Prostate gland (tissue), 2 donors: ENCODE data around the gene SFR1. TPM values are rescaled to one million over a fixed set of nuclear protein-coding genes. Genes with fewer than 3 reads are reported as not detected.

Experiments used
- DNase-seq: peaks from one replicate; pipeline ENCODE4 v3.0.0-alpha.2; 2019; ENCODE audit warnings: low spot score
- H3K27ac ChIP-seq, 2 donors: fragments of 200-600 bp; sonication (generic); 2 replicates each; pipeline ENCODE4 v1.5.1; 2017 to 2019
- H3K27me3 ChIP-seq: fragments of 200-600 bp; sonication (generic); replicated peaks from 2 replicates; pipeline ENCODE4 v1.5.1; 2019; ENCODE audit not compliant: insufficient read depth
- H3K36me3 ChIP-seq, 2 donors: fragments of 200-600 bp; sonication (generic); 1 replicate in 1 of 2; 2 replicates in 1 of 2; pipeline versions ENCODE4 v1.5.1 to v1.8.1; 2017 to 2019
- H3K4me1 ChIP-seq: fragments of 200-600 bp; sonication (generic); replicated peaks from 2 replicates; pipeline ENCODE4 v1.5.1; 2019
- H3K4me3 ChIP-seq, 2 donors: fragments of 200-600 bp; sonication (generic); 2 replicates each; pipeline ENCODE4 v1.5.1; 2017 to 2019
- H3K9me3 ChIP-seq: fragments of 200-600 bp; sonication (generic); 2 replicates; pipeline ENCODE4 v1.5.1; 2017
- POLR2A ChIP-seq: fragments of 450-650 bp; IDR thresholded peaks from one replicate; pipeline ENCODE4 v1.6.1; 2016; ENCODE audit warnings: antibody characterized with exemption, mild to moderate bottlenecking
- POLR2AphosphoS5 ChIP-seq: sonication (generic); formaldehyde crosslinking; IDR thresholded peaks from one replicate; pipeline ENCODE4 v1.6.1; 2017; ENCODE audit warnings: antibody characterized with exemption
- WGBS: methylation state at CpG from one replicate; pipeline ENCODE4 v1.1.5; 2018; 5-methylcytosine and 5-hydroxymethylcytosine counted together
- intact Hi-C: fragments of 100-400 bp; cut with DNase I; formaldehyde crosslinking; loops from one replicate; pipeline ENCODE4 v1.14.2; 2022
- total RNA-seq, 2 donors: library from RNA; depleted of rRNA; stranded (reverse); fragments of >200 nt; gene quantifications; one replicate each; pipeline ENCODE4 v1.1.0, GENCODE V29; 2016
- TF ChIP-seq, protein P1 (sequence below), 4 experiments: fragments of 200-600 bp in 2 of 4; fragments of 450-650 bp in 2 of 4; sonication (generic) in 2 of 4; IDR thresholded peaks; 1 replicate in 3 of 4; 2 replicates in 1 of 4; pipeline ENCODE4 v1.5.1; 2016 to 2019; ENCODE audit warnings: antibody characterized with exemption in 4 of 4, mild to moderate bottlenecking in 2 of 4, moderate library complexity in 2 of 4

Gene SFR1
- total RNA-seq, 2 donors from 2014 or later, result 8.1 to 16.3 TPM

DNA sequence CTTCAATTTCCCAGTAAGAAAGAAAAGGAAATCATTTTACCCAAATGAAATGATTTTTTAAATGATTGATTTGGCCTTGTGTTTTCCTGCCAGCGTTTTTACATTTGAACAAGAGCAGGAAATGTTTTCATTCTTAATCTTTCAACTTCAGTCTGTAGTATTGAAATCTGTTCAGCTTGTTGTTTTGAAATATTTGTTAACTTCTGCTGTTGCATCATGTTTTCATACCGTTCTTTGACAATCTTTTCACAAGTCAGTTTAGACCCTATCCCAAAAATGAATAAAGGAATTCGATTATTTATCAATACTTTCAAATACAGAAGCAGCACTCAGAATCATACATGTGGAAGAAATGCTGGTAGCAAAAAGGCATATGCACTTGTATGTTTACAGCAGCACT lies 8.1 kb downstream of the SFR1 start:
- Histone ChIP-seq H3K4me3 (no peak overlapping the region), H3K36me3 (no peaks in the 10 kb centered on the region), H3K4me1 (no peaks in the 10 kb centered on the region), H3K27me3 (no peaks in the 10 kb centered on the region), H3K27ac (no peak overlapping the region), H3K9me3 (no peaks in the 10 kb centered on the region)
- intact Hi-C loops, result no loop called here
- WGBS, result 86% methylated on average over 3 of the region's 3 CpGs
- TF ChIP-seq POLR2AphosphoS5, result no peak
- TF ChIP-seq, protein P1, sequence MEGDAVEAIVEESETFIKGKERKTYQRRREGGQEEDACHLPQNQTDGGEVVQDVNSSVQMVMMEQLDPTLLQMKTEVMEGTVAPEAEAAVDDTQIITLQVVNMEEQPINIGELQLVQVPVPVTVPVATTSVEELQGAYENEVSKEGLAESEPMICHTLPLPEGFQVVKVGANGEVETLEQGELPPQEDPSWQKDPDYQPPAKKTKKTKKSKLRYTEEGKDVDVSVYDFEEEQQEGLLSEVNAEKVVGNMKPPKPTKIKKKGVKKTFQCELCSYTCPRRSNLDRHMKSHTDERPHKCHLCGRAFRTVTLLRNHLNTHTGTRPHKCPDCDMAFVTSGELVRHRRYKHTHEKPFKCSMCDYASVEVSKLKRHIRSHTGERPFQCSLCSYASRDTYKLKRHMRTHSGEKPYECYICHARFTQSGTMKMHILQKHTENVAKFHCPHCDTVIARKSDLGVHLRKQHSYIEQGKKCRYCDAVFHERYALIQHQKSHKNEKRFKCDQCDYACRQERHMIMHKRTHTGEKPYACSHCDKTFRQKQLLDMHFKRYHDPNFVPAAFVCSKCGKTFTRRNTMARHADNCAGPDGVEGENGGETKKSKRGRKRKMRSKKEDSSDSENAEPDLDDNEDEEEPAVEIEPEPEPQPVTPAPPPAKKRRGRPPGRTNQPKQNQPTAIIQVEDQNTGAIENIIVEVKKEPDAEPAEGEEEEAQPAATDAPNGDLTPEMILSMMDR (IDR thresholded peaks at IDR 0.05), result no peak
- no peak for TF ChIP-seq POLR2A
- no peak for DNase-seq

DNA sequence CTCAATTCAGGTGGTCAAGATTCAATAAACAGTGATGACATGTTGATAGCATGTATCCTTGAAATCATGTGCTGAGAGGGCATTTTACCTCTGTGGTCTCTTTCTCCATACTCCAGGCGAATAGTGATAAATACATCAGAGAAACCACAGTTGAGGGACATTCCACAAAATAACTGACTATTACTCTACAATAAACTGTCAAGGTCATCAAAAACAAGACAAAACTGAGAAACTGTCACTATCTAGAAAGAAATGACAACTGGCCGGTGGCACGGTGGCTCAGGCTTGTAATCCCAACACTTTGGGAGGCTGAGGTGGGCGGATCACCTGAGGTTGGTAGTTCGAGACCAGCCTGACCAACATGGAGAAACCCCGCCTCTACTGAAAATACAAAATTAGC lies 16.2 kb downstream of the SFR1 start:
- Histone ChIP-seq H3K9me3 (no peaks in the 10 kb centered on the region), H3K4me1 (no peaks in the 10 kb centered on the region), H3K27ac (no peak overlapping the region), H3K36me3 (no peaks in the 10 kb centered on the region), H3K27me3 (no peaks in the 10 kb centered on the region), H3K4me3 (no peak overlapping the region)
- intact Hi-C loops, result no loop called here
- TF ChIP-seq, protein P1 (IDR thresholded peaks at IDR 0.05), result no peak
- no peak for TF ChIP-seq POLR2AphosphoS5
- TF ChIP-seq POLR2A, result no peak
- 93% methylated on average over 6 of the region's 6 CpGs for WGBS
- DNase-seq, result no peak

DNA sequence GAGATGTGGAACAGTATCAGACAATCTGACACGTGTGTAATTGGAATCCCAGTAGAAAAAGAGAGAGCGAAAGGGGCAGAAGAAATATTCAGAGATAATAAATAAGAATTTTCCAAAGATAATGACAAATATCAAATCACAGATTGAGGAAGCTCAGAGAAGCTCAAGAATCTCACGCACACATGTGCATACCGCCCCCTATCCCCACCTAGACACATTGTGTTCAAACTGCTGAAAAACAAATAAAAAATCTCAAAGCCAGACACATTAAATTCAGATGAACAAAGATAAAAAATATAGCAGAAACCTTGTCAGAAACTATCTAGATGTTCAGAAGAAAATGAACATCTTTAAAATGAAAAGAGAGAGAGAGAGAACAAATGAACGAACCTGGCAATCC lies 17.2 kb downstream of the SFR1 start:
- TF ChIP-seq, protein P1 (IDR thresholded peaks at IDR 0.05), result no peak
- TF ChIP-seq POLR2A (no peak), POLR2AphosphoS5 (no peak)
- intact Hi-C loops, result no loop called here
- no peaks in the 10 kb centered on the region for H3K36me3 ChIP-seq
- no peak for DNase-seq
- no peak overlapping the region for H3K27ac ChIP-seq
- no peaks in the 10 kb centered on the region for H3K27me3 ChIP-seq
- H3K9me3 ChIP-seq, result no peaks in the 10 kb centered on the region
- no peaks in the 10 kb centered on the region for H3K4me1 ChIP-seq
- 77% methylated on average over 5 of the region's 5 CpGs for WGBS
- no peak overlapping the region for H3K4me3 ChIP-seq

DNA sequence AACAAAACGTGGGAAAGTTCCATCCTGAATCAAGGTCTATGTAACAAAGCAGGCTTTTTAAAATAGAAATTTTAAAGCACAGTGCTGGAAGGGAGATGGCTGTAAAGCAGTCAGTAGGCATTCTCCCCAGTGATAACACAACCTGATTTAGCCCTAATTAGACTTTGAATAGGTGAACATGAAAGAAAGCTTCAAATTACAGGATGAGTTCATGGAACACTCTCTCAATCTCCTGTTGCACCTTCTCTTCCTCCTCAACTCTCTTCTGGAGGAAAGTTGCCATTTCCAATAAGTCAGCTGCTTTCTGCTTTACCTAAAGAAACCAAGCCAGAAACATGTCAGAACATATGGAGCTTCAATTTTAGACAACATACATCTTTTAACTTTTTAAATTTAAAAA lies 20.1 kb downstream of the SFR1 start:
- no peaks in the 10 kb centered on the region for H3K4me1 ChIP-seq
- no peak overlapping the region for H3K27ac ChIP-seq
- intact Hi-C loops, result no loop called here
- H3K27me3 ChIP-seq, result no peaks in the 10 kb centered on the region
- TF ChIP-seq POLR2A, result no peak
- TF ChIP-seq, protein P1 (IDR thresholded peaks at IDR 0.05), result no peak
- TF ChIP-seq POLR2AphosphoS5, result no peak
- H3K9me3 ChIP-seq, result no peaks in the 10 kb centered on the region
- 33% methylated on average over 1 of the region's 1 CpG for WGBS
- no peak for DNase-seq
- no peaks in the 10 kb centered on the region for H3K36me3 ChIP-seq
- no peak overlapping the region for H3K4me3 ChIP-seq

DNA sequence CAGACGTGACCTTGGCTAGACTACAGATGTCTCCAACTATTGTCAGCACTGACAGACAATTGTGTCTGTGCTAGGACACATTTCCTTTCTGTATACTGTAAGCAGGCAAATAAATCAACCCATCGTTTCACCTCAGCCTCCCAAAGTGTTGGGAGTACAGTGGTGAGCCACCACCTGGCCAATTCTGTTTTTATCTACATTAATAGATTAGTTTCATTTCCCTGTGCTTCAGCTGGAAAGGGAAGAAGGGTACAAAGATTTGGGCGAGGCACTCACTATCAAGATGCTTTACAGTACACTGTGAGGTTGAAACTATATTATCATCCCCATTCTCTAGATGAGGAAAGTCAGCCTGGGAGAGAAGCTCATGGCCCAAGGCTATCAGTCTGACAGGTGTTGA lies 21.9 kb downstream of the SFR1 start:
- no peak for TF ChIP-seq POLR2AphosphoS5
- TF ChIP-seq, protein P1 (IDR thresholded peaks at IDR 0.05), result no peak
- Histone ChIP-seq H3K4me3 (no peak overlapping the region), H3K36me3 (no peaks in the 10 kb centered on the region), H3K27me3 (no peaks in the 10 kb centered on the region), H3K27ac (no peak overlapping the region), H3K9me3 (no peaks in the 10 kb centered on the region), H3K4me1 (no peaks in the 10 kb centered on the region)
- intact Hi-C loops, result no loop called here
- whole genome bisulfite sequencing, result 78% methylated on average over 3 of the region's 3 CpGs
- DNase-seq, result no peak
